IMR-90 (cell line): Measurements from ENCODE around the gene TPI1. TPM values are rescaled to one million over a fixed set of nuclear protein-coding genes. Genes with fewer than 3 reads are reported as not detected.

ENCODE experiments used
- ATAC-seq: fragments of 200-7000 bp; cut with Tn5 transposase; 2 replicates; pipeline ENCODE4 v1.9.1; 2020; ENCODE audit warnings: low read depth, mild to moderate bottlenecking, moderate library complexity
- BruUV-seq: library from RNA; stranded (reverse); fragments of 400-500 nt; replicated peaks from 2 replicates; lab custom pipeline; 2021; lab: Mats Ljungman, UMichigan
- CTCF ChIA-PET: fragments of 300-600 bp; formaldehyde crosslinking; extraction: SDS; loops from one replicate; lab custom pipeline; 2021; ENCODE audit warnings: antibody characterized with exemption; lab: Yijun Ruan, JAX
- POLR2A ChIA-PET: fragments of 300-600 bp; sonication (Branson Sonifier 250); formaldehyde crosslinking; loops from one replicate; lab custom pipeline; 2022; ENCODE audit warnings: antibody characterized with exemption; ENCODE audit not compliant: unreplicated experiment; lab: Charles Lee
- DNase-seq: peaks from one replicate; pipeline ENCODE4 v3.0.0; 2013
- H2AFZ ChIP-seq: replicated peaks from 2 replicates; pipeline ENCODE3; 2013; ENCODE audit warnings: low read length, mild to moderate bottlenecking; ENCODE audit not compliant: poor library complexity
- H2AK5ac ChIP-seq: 2 replicates; pipeline ENCODE4 v1.6.1; 2013; ENCODE audit warnings: low read depth, low read length, inconsistent platforms
- H2AK9ac ChIP-seq: replicated peaks from 2 replicates; pipeline ENCODE3; 2013; ENCODE audit warnings: mild to moderate bottlenecking, low read depth, low read length, moderate library complexity; ENCODE audit not compliant: poor library complexity
- H2BK120ac ChIP-seq: 2 replicates; pipeline ENCODE4 v1.6.1; 2013; ENCODE audit warnings: low read depth, low read length, inconsistent platforms
- H2BK15ac ChIP-seq: 3 replicates; pipeline ENCODE4 v1.6.1; 2013; ENCODE audit warnings: low read depth, low read length, inconsistent platforms
- H2BK20ac ChIP-seq: 2 replicates; pipeline ENCODE4 v1.6.1; 2013; ENCODE audit warnings: low read depth, mild to moderate bottlenecking, inconsistent platforms, low read length, moderate library complexity
- H2BK5ac ChIP-seq: 2 replicates; pipeline ENCODE4 v1.6.1; 2013; ENCODE audit warnings: mild to moderate bottlenecking, low read depth, low read length, inconsistent platforms; ENCODE audit not compliant: poor library complexity, severe bottlenecking
- H3K14ac ChIP-seq: replicated peaks from 2 replicates; pipeline ENCODE4 v1.6.1; 2013; ENCODE audit warnings: low read depth, low read length, inconsistent platforms
- H3K18ac ChIP-seq: 2 replicates; pipeline ENCODE4 v1.6.1; 2013; ENCODE audit warnings: low read depth, low read length, control low read depth
- H3K23ac ChIP-seq: 2 replicates; pipeline ENCODE4 v1.6.1; 2013; ENCODE audit warnings: low read depth, low read length, inconsistent platforms
- H3K27ac ChIP-seq: 2 replicates; pipeline ENCODE4 v1.5.1; 2013; ENCODE audit warnings: mild to moderate bottlenecking, control low read depth, low read length; ENCODE audit not compliant: insufficient read depth
- H3K27me3 ChIP-seq: 2 replicates; pipeline ENCODE4 v1.6.1; 2013; ENCODE audit warnings: low read length; ENCODE audit not compliant: control insufficient read depth, insufficient read depth
- H3K36me3 ChIP-seq: 2 replicates; pipeline ENCODE4 v1.6.1; 2013; ENCODE audit warnings: low read length, mixed read lengths; ENCODE audit not compliant: control insufficient read depth, insufficient read depth
- H3K4ac ChIP-seq: 2 replicates; pipeline ENCODE4 v1.6.1; 2013; ENCODE audit warnings: low read depth, low read length, inconsistent platforms
- H3K4me1 ChIP-seq: 2 replicates; pipeline ENCODE4 v1.6.1; 2013; ENCODE audit warnings: low read length, mixed read lengths; ENCODE audit not compliant: control insufficient read depth, insufficient read depth
- H3K4me2 ChIP-seq: 2 replicates; pipeline ENCODE4 v1.6.1; 2013; ENCODE audit warnings: low read depth, mild to moderate bottlenecking, control low read depth, low read length, moderate library complexity
- H3K4me3 ChIP-seq: 2 replicates; pipeline ENCODE4 v1.5.1; 2013; ENCODE audit warnings: low read depth, mild to moderate bottlenecking, control low read depth, low read length, moderate library complexity; ENCODE audit not compliant: insufficient read depth
- H3K56ac ChIP-seq: 2 replicates; pipeline ENCODE4 v1.6.1; 2013; ENCODE audit warnings: low read length, inconsistent platforms; ENCODE audit not compliant: insufficient read depth; ENCODE audit errors: extremely low read depth
- H3K79me1 ChIP-seq, 2 experiments: 2 replicates each; pipeline ENCODE4 v1.6.1; 2013; ENCODE audit warnings: low read length in 2 of 2, inconsistent platforms in 1 of 2, low read depth in 1 of 2
- H3K9ac ChIP-seq: 2 replicates; pipeline ENCODE4 v1.6.1; 2013; ENCODE audit warnings: low read depth, low read length, control low read depth
- H3K9me1 ChIP-seq: 2 replicates; pipeline ENCODE4 v1.6.1; 2013; ENCODE audit warnings: low read length, inconsistent platforms; ENCODE audit not compliant: insufficient read depth
- H3K9me3 ChIP-seq: 2 replicates; pipeline ENCODE4 v1.6.1; 2013; ENCODE audit warnings: low read length; ENCODE audit not compliant: control insufficient read depth, insufficient read depth
- H4K20me1 ChIP-seq: 2 replicates; pipeline ENCODE4 v1.6.1; 2013; ENCODE audit warnings: low read length, inconsistent platforms; ENCODE audit not compliant: insufficient read depth
- H4K5ac ChIP-seq: 2 replicates; pipeline ENCODE4 v1.6.1; 2013; ENCODE audit warnings: mild to moderate bottlenecking, low read depth, low read length, control low read depth
- H4K8ac ChIP-seq, 2 experiments: 2 replicates each; pipeline ENCODE4 v1.6.1; 2013; ENCODE audit warnings: low read depth in 2 of 2, low read length in 2 of 2, control low read depth in 1 of 2, inconsistent platforms in 1 of 2
- H4K91ac ChIP-seq: 2 replicates; pipeline ENCODE4 v1.6.1; 2013; ENCODE audit warnings: low read depth, low read length, inconsistent platforms; ENCODE audit not compliant: insufficient read depth
- BHLHE40 ChIP-seq: fragments of 150-350 bp; IDR thresholded peaks from 2 replicates; pipeline ENCODE4 v1.6.1; 2016; ENCODE audit warnings: mild to moderate bottlenecking, low read depth, low read length
- CEBPB ChIP-seq: IDR thresholded peaks from 2 replicates; pipeline ENCODE4 v1.6.1; 2012; ENCODE audit warnings: low read depth, low read length, improper control_type of control experiment
- CHD1 ChIP-seq: IDR thresholded peaks from 2 replicates; pipeline ENCODE4 v1.6.1; 2012; ENCODE audit warnings: low read depth, low read length, improper control_type of control experiment
- FOS ChIP-seq: fragments of 150-350 bp; IDR thresholded peaks from 2 replicates; pipeline ENCODE4 v1.6.1; 2016; ENCODE audit warnings: low read depth, low read length
- MAFK ChIP-seq: IDR thresholded peaks from 2 replicates; pipeline ENCODE4 v1.6.1; 2012; ENCODE audit warnings: low read depth, low read length, improper control_type of control experiment
- MAZ ChIP-seq: IDR thresholded peaks from 2 replicates; pipeline ENCODE4 v1.6.1; 2012; ENCODE audit warnings: low read depth, mild to moderate bottlenecking, low read length, improper control_type of control experiment, moderate library complexity, borderline replicate concordance
- MXI1 ChIP-seq: IDR thresholded peaks from 2 replicates; pipeline ENCODE4 v1.6.1; 2012; ENCODE audit warnings: low read depth, mild to moderate bottlenecking, low read length, moderate library complexity, borderline replicate concordance
- POLR2A ChIP-seq: IDR thresholded peaks from 2 replicates; pipeline ENCODE4 v1.6.1; 2012; ENCODE audit warnings: mild to moderate bottlenecking, low read depth, low read length
- RAD21 ChIP-seq: IDR thresholded peaks from 2 replicates; pipeline ENCODE4 v1.6.1; 2012; ENCODE audit warnings: low read length, improper control_type of control experiment
- RCOR1 ChIP-seq: IDR thresholded peaks from 2 replicates; pipeline ENCODE4 v1.6.1; 2012; ENCODE audit warnings: mild to moderate bottlenecking, low read length, improper control_type of control experiment; ENCODE audit not compliant: insufficient replicate concordance
- RFX5 ChIP-seq: IDR thresholded peaks from 2 replicates; pipeline ENCODE4 v1.8.0; 2012; ENCODE audit warnings: low read depth, mild to moderate bottlenecking, low read length, moderate library complexity
- SMC3 ChIP-seq: fragments of 150-350 bp; IDR thresholded peaks from 2 replicates; pipeline ENCODE4 v1.6.1; 2016; ENCODE audit warnings: low read depth, mild to moderate bottlenecking, antibody characterized with exemption, low read length, moderate library complexity
- WGBS, 2 experiments: methylation state at CpG; one replicate each; pipeline versions ENCODE4 v1.1.5 to v1.1.7; 2013; ENCODE audit warnings: missing lambda C conversion rate in 2 of 2; ENCODE audit not compliant: insufficient read length in 1 of 2; ENCODE audit errors: extremely low coverage in 2 of 2; 5-methylcytosine and 5-hydroxymethylcytosine counted together
- dilution Hi-C: fragments of 300-500 bp; cut with HindIII; formaldehyde crosslinking; loops from one replicate; pipeline ENCODE4 v1.14.3; 2018; ENCODE audit warnings: low sequenced_read_pairs; ENCODE audit not compliant: unreplicated experiment
- in situ Hi-C: fragments of 300-500 bp; cut with MboI; formaldehyde crosslinking; loops from 3 replicates; pipeline ENCODE4 v1.14.3; 2019; ENCODE audit warnings: low sequenced_read_pairs, inconsistent platforms, mixed read lengths
- intact Hi-C: fragments of 100-400 bp; cut with micrococcal nuclease; formaldehyde crosslinking; loops from 2 replicates; pipeline ENCODE4 v1.10.0; 2022
- polyA plus RNA-seq, 3 experiments: library from polyadenylated mRNA; depleted of rRNA; stranded (reverse); fragments of >200 nt; gene quantifications; 2 replicates each; pipeline ENCODE4 v1.2.3, GENCODE V29; 2012; ENCODE audit warnings: low replicate concordance in 1 of 3
- total RNA-seq: library from RNA; depleted of rRNA; stranded (reverse); fragments of >200 nt; gene quantifications from 2 replicates; pipeline ENCODE4 v1.2.3, GENCODE V29; 2012
- TF ChIP-seq, protein P1 (sequence below): conservative IDR thresholded peaks from 2 replicates; pipeline ENCODE4 v1.5.1; 2012; ENCODE audit warnings: mild to moderate bottlenecking, low read depth, low read length, improper control_type of control experiment
- TF ChIP-seq, protein P2 (sequence below): fragments of 150-350 bp; IDR thresholded peaks from 2 replicates; pipeline ENCODE4 v1.6.1; 2017; ENCODE audit warnings: mild to moderate bottlenecking, antibody characterized with exemption, low read length, low read depth

TPI1 gene
- total and polyA plus RNA-seq, 2 of the 4 experiments (the other 2 are of a cell fraction), result 1,995 to 2,176 TPM

DNA sequence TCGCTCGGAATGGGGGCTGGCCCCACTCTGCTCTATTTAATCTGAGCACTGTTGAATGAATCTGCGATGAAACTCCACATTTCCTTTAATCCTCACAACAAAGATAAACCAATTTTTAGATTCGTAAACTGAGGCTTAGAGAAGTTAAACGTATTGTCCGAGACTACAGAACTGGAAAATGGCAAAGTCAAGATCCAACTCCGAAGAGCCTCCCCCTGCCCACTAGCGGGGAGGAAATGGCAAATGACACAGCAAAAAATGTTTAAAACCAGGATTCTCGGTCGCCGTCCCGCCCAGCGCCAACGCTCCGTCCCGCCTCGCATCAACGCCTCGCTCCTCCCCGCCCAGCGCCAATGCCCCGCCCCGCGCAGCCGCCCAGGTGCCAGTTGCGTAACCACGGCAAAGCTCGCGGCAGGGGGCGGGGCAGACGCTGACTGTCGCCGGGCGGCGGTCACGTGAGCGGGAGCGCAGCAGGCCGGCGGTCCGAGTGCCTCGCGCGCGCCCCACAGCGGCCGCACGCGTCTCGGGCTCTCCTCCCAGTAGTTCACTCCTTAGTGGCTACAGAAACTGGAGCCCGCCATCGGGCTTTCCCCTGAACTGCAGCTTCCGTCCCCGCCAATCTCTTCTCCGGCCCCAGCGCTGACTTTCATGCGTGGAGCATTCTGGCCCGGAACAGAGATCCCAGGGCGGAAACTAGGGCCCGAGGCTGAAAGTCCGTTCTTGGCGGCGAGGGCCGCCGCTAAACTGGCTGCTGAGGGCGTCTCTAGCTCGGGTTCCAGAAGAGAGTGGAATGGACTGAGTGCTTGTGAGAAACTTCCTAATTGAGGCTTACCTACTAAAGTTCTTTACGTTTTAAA, 23.7 kb downstream of the TPI1 start:
- Histone ChIP-seq H3K9me1 (0 out of 2 replicates have a peak, but pooled peaks cover 12% of the 10 kb centered on the region), H3K56ac (peak overlapping the region; percentile 84), H4K8ac (peak overlapping the region; percentile 99), H3K9ac (peak overlapping the region; percentile 79), H4K5ac (peak overlapping the region; percentile 96), H3K18ac (peak overlapping the region; percentile 62), H3K23ac (peak overlapping the region; percentile 76), H3K14ac (peak overlapping the region; percentile 78), H2AK9ac (peak overlapping the region; percentile 78), H2AK5ac (peak overlapping the region; percentile 88; the same call in 1 of the 2 replicates), H2BK120ac (peak overlapping the region; percentile 75), H4K20me1 (no peaks in the 10 kb centered on the region), H3K27ac (peak overlapping the region; percentile 90), H3K36me3 (0 out of 2 replicates have a peak, but pooled peaks cover 1% of the 10 kb centered on the region), H4K91ac (peak overlapping the region; percentile 92), H3K4me3 (peak overlapping the region; percentile 39), H3K4me1 (peaks cover 2% of the 10 kb centered on the region; the same call in 1 of the 2 replicates), H2BK20ac (peak overlapping the region; percentile 73), H3K4ac (peak overlapping the region; percentile 87), H3K9me3 (no peaks in the 10 kb centered on the region), H3K79me1 (peaks cover 5 to 20% of the 10 kb centered on the region in 2 experiments; a peak in 3 of 4 replicates), H2BK5ac (peak overlapping the region; percentile 86), H3K4me2 (peak overlapping the region; percentile 61), H2BK15ac (peak overlapping the region; percentile 63; the same call in 2 of the 3 replicates), H3K27me3 (no peaks in the 10 kb centered on the region), H2AFZ (peak overlapping the region; percentile 95)
- in situ Hi-C loops (no loop called here), dilution Hi-C loops (no loop called here), intact Hi-C loops (loop anchor here (1.0 kb wide), 2 partner anchors 18 to 66 kb away; partner anchors contain the start of gene SPSB2)
- CTCF ChIA-PET, result interaction anchor here (0.6 to 2.0 kb wide), 11 partner anchors 13 to 56 kb away, joined by 3 to 17 read pairs (median 4); partner anchors contain the start of genes LRRC23 and SPSB2
- no TSS peak for BruUV-seq
- DNase-seq, result peak; percentile 94
- 3% methylated on average over 35 of the region's 68 CpGs; no CpG with 5 or more reads in 1 of the 2 experiments for WGBS, 2 experiments
- POLR2A ChIA-PET, result interaction anchor here (0.5 to 1.4 kb wide), 8 partner anchors 9 to 930 kb away, joined by 3 to 12 read pairs (median 5); partner anchors contain the start of gene SPSB2
- ATAC-seq, result peak; percentile 97
- TF ChIP-seq RAD21, result peak; percentile 53
- TF ChIP-seq, protein P1, sequence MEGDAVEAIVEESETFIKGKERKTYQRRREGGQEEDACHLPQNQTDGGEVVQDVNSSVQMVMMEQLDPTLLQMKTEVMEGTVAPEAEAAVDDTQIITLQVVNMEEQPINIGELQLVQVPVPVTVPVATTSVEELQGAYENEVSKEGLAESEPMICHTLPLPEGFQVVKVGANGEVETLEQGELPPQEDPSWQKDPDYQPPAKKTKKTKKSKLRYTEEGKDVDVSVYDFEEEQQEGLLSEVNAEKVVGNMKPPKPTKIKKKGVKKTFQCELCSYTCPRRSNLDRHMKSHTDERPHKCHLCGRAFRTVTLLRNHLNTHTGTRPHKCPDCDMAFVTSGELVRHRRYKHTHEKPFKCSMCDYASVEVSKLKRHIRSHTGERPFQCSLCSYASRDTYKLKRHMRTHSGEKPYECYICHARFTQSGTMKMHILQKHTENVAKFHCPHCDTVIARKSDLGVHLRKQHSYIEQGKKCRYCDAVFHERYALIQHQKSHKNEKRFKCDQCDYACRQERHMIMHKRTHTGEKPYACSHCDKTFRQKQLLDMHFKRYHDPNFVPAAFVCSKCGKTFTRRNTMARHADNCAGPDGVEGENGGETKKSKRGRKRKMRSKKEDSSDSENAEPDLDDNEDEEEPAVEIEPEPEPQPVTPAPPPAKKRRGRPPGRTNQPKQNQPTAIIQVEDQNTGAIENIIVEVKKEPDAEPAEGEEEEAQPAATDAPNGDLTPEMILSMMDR, result peak; percentile 96
- peak; percentile 92 for TF ChIP-seq POLR2A
- TF ChIP-seq FOS, result 0 out of 2 replicates have a peak, but pooled peaks have one; percentile 14
- TF ChIP-seq BHLHE40, result peak; percentile 97
- TF ChIP-seq, protein P2, sequence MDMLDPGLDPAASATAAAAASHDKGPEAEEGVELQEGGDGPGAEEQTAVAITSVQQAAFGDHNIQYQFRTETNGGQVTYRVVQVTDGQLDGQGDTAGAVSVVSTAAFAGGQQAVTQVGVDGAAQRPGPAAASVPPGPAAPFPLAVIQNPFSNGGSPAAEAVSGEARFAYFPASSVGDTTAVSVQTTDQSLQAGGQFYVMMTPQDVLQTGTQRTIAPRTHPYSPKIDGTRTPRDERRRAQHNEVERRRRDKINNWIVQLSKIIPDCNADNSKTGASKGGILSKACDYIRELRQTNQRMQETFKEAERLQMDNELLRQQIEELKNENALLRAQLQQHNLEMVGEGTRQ, result peak; percentile 98
- peak; percentile 76 for TF ChIP-seq MAFK
- peak; percentile 100 for TF ChIP-seq CEBPB
- no peak for TF ChIP-seq RCOR1
- 0 out of 2 replicates have a peak, but pooled peaks have one; percentile 55 for TF ChIP-seq MXI1
- TF ChIP-seq SMC3, result peak; percentile 55
- TF ChIP-seq MAZ, result peak; percentile 96; the same call in 1 of the 2 replicates
- TF ChIP-seq CHD1, result no peak; the same call in 1 of the 2 replicates
- no peak for TF ChIP-seq RFX5
